Fibroblast of lung (primary cell): ENCODE results near the gene ANO2.

ENCODE experiments used
- EZH2 ChIP-seq: IDR thresholded peaks from 2 replicates; pipeline ENCODE4 v1.5.1; 2012; ENCODE audit warnings: low read length, control low read depth, mild to moderate bottlenecking; ENCODE audit errors: missing control alignments
- TF ChIP-seq, protein P1 (sequence below), 2 donors: IDR thresholded peaks in 1 of 2; conservative IDR thresholded peaks in 1 of 2; 1 replicate in 1 of 2; 2 replicates in 1 of 2; pipeline ENCODE4 v1.5.1; 2011 to 2012; ENCODE audit warnings: low read length in 2 of 2, control low read depth in 1 of 2, inconsistent platforms in 1 of 2, low read depth in 1 of 2, mild to moderate bottlenecking in 1 of 2

DNA sequence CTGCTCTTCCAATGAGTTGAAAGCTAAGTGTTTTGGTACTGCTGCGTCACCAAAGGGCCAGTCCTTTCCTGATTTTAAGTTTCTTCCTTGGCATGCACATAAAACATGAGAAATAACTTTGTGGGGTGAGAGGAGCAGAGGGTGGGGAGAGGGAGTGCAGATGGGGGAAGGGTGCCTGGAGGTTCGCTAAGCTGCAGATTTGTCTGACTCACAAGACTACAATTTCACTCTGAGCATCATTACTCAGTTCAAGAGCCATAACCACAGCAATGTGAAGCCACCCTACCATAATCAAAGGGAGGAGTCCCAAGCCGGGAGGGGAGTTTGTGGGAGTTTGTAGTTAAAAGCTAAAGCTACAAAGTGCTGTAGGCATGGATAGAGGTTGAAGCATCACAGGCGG, 136.1 kb downstream of the ANO2 start:
- TF ChIP-seq, protein P1, sequence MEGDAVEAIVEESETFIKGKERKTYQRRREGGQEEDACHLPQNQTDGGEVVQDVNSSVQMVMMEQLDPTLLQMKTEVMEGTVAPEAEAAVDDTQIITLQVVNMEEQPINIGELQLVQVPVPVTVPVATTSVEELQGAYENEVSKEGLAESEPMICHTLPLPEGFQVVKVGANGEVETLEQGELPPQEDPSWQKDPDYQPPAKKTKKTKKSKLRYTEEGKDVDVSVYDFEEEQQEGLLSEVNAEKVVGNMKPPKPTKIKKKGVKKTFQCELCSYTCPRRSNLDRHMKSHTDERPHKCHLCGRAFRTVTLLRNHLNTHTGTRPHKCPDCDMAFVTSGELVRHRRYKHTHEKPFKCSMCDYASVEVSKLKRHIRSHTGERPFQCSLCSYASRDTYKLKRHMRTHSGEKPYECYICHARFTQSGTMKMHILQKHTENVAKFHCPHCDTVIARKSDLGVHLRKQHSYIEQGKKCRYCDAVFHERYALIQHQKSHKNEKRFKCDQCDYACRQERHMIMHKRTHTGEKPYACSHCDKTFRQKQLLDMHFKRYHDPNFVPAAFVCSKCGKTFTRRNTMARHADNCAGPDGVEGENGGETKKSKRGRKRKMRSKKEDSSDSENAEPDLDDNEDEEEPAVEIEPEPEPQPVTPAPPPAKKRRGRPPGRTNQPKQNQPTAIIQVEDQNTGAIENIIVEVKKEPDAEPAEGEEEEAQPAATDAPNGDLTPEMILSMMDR (conservative IDR thresholded peaks at IDR 0.05 in 1 of 2, IDR thresholded peaks at IDR 0.05 in 1 of 2; ENCODE audit: low read depth in 1 of 2, low read length in 2 of 2) = no peak
- no peak for TF ChIP-seq EZH2
